NCI-H748 treated with DMSO at 0.1 percent for 48 hours (cell line): Measurements from ENCODE around the gene RFXANK.
"Not testable (repeated sequence)": the region's sequence is repeated elsewhere in the genome, so short reads cannot be mapped to it uniquely, and the experiment has no call there.

ENCODE experiments used
- DNase-seq: peaks from one replicate; lab custom pipeline; 2025; lab: John Stamatoyannopoulos, UW

RFXANK gene, protein sequence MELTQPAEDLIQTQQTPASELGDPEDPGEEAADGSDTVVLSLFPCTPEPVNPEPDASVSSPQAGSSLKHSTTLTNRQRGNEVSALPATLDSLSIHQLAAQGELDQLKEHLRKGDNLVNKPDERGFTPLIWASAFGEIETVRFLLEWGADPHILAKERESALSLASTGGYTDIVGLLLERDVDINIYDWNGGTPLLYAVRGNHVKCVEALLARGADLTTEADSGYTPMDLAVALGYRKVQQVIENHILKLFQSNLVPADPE

DNA sequence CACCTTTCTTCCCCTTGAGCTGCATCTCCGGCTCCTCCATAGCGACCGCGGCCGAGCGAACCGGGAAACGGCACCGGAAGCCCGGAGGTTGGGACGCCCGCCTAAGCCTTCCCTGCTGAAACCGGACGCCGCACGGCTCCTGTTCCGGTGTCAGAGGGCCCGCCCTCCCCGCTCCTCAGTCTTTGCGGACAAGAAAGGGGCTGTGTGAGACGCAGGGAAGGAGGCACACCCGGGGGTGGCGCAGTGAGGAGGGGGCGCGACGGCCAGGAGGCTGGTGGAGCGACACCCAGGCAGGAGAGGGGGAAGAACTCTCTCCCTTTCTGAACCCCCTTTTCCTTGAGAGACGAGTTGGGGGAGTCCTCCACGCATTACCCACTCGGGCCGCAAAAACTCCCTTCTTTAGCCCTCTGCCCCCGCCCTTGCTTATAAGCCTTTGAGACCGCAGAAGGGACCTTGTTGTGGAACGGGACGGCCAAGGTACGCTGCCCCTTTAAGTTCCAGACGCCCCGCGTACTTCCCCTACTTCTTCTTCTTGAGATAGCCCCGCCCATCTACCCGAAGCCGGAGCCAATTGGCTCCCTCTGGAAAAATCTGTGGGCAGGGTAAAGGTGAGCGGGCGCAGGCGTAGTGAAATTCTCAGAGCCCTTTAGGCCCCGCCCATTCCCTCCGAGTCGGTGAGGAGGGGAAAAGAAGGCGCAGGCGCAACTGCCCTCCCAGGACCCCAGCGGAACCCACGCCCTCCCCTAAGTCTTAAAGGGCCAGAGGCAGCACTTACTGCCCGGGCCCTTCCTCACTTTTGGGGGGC lies at the start of gene RFXANK, which contains the start of gene BORCS8:
Gene RFXANK, plus strand, starts transcription at position 181 of the 805 bp plus-strand sequence. CDS start 1,689 bp downstream, outside the sequence.
Gene BORCS8, minus strand, starts transcription at position 75 of the 805 bp plus-strand sequence. Its CDS starts 35 bp downstream, at position 40.
- peak; percentile 98 for DNase-seq

- no peak for DNase-seq
Observed at GRCh38 chr19:19142347-19142746, 49.7 kb upstream of the RFXANK start.

GRCh38 chr19:19145281-19145680 lies 46.8 kb upstream of the RFXANK start:
- DNase-seq, result no peak

GRCh38 chr19:19145684-19146608 lies 46.1 kb upstream of the RFXANK start:
- peak; percentile 21 for DNase-seq

DNA sequence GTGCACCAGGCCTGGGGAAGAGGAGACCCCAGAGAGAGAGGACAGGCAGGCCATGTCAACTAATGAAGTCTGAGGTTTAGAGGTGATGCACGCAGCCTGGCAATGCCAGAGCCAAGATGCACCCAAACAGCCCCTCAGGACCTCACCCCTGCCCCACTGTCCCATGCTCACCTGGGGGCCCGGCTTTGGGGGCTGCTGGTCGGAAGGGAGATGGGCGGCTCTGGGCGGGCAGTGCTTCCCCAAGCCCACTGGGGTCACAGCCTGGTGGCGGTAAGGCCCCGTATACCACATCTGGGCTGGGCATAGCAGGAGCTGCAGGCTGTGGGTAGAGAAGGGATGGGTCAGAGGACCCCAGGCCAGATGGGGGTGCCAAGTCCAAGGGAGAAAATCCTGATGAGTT lies 45.2 kb upstream of the RFXANK start:
- DNase-seq, result no peak

DNA sequence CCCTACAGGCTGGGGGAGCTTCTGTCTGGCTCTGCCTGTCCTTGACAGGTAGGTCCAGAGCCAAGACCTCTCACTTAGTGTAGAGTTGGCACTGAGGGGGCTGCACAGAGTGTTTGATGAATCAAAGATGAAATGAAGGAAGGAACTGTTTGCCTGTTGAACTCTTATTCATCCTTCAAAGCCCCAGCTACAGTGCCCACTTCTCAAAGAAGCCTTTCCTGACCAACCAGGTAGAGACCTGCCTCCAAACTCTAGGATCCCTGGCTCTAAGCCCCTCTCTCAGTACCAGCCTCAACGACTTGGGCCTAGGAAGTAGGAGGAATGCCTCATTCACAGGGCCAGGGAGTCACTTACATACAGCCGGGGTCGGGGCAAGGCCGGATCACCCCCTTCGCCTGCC lies 44.7 kb upstream of the RFXANK start:
- no peak for DNase-seq

DNA sequence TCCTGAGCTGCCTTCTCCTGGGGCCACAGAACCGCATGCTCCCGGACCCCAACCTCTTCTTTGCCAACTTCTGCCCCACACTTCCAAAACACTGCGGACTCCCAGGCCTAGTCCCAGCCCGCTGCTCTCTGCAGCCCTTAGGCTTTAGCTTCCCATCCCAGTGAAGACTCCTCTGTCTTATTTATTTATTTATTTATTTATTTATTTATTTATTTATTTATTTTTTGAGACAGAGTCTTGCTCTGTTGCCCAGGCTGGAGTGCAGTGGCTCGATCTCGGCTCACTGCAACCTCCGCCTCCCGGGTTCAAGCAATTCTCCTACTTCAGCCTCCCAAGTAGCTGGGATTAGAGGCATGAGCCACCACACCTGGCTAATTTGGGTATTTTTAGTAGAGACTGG lies 43.6 kb upstream of the RFXANK start:
- DNase-seq, result not testable (repeated sequence)

DNA sequence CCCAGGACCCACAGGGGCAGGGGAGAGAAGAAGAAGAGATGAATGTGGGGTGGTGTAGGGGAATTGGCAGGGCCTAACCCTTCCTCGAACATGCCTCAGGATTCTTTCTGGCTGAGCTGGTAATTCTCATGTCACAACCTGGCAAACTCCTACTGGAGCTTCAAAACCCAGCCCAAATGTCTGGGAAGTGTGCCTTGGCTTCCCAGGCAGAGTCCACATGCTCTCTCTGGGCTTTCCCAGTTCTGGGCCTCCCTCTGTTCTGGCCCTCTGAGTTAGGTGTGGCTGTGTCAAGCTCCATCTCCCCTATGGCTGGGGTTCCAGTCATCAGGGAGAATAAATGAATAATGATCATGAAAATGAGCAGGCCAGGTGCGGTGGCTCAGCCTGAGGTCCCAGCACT lies 42.6 kb upstream of the RFXANK start:
- no peak for DNase-seq

DNA sequence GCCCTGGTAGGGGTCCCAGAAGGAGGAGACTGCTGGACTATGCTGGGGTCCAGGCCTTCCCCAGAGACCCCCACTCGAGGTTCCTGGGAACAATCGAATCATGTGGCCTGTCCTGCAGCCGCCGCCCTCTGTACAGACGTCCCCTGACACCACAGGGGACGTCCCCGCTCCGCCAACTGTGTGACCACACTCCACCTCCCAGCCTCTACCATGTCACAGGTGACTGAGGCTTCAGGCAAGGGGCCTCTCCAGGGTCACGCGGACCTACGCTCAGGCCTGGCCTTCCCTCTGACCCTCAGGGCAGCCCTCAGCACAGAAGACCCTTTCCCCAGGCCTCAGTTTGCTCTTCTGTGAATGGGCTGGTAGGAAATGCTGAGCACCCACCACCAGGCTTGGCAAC lies 40.6 kb upstream of the RFXANK start:
- no peak for DNase-seq

DNA sequence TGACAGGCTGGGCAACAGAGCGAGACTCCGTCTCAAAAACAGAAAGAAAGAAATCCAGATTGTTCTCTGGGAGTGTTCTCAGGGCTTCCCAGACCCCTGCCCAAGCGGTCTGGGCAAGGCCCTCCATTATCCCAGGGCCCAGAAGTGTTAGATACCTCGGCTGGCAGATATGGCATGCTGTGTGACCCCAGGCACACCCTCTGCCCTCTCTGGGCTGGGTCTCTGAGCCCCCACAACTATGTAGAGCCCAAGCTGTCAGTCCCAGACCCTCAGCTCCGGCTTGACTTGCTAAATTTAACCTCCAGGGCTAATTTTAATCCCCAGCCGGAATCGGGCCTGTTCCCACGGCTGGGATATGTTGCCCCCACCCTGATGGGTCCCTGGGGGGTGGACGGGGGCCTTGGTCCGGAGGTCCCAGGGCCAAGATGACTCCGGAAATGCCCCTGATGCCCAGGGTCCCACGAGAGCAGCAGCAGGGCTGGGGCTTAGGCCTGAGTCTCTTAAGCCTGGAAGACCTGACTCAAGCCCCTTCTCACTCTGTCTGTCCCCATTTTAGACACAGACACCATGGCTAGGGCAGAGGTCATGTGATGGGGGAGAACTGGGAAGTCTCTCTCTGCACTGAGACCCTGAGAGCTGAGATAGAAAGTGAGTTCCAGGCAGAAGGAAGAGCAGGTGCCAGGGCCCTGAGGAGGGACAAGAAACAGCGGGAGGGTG lies 39.2 kb upstream of the RFXANK start:
- no peak for DNase-seq

GRCh38 chr19:19154768-19155494 lies 37.1 kb upstream of the RFXANK start:
- DNase-seq, result no peak

- no peak for DNase-seq
Observed at GRCh38 chr19:19155495-19156219, 36.4 kb upstream of the RFXANK start.

GRCh38 chr19:19157808-19158207 lies 34.2 kb upstream of the RFXANK start:
- DNase-seq, result no peak

GRCh38 chr19:19159534-19159933 lies 32.5 kb upstream of the RFXANK start:
- no peak for DNase-seq

DNA sequence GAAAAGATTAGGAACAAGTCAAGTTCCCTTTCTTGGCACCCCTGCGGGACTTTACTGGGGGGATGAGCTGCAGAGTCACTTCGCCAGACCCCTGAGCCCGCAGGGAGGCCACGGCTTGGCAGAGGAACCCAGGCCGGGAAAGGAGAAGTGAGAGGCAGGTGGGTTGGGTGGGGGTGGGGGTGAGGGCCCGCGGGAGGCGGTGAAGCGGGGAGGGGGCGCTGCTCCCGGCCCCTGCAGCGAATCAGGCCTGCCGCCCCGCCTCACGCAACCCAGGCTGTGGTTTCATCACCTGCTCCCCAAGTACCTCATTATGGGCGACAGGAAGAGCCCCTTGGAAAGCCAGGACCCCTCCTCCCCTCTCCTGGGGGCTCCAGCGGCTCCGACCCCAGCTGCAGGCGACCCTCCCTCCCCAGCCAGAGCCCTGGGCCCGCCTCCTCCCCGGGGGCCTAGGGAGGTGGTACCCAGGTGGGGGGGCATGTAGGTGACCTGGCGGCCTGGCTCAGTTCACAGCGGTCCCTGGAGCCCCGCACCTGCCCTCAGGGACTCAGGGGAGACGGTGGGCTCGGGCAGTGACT lies 31.5 kb upstream of the RFXANK start:
- DNase-seq, result no peak

DNA sequence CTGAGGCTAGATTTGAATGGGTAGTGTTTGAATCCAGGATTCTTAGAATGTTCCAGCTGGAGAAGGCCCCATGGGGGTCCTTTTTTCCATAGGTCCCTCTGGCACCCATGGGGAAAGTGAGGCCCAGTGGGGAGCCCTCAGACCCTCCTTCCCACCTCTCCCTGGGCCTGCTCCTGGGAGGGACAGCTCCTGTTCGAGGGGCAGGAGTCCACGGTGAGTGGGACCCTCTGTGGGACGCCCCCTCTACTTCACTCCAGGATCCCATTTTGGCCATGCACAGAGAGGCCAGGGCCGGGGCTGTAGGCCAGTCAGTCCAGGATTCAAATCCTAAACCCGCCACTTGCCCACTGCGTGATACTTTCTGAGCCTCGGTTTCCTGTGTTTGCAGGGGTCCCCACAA lies 29.6 kb upstream of the RFXANK start:
- DNase-seq, result no peak

- DNase-seq, result no peak
Observed at GRCh38 chr19:19165396-19165795, 26.7 kb upstream of the RFXANK start.

- DNase-seq, result no peak
Observed at GRCh38 chr19:19167612-19168011, 24.4 kb upstream of the RFXANK start.

GRCh38 chr19:19169236-19170052 lies 22.6 kb upstream of the RFXANK start:
- no peak for DNase-seq
